SU-DHL-6 (cell line): ENCODE results near the gene NEK3.

ENCODE experiments used
- H2AFZ ChIP-seq: fragments of 200-600 bp; sonication (generic); 2 replicates; pipeline ENCODE4 v1.6.1; 2014; ENCODE audit warnings: low read depth, mild to moderate bottlenecking, moderate library complexity, mixed read lengths, antibody characterized with exemption, low read length; ENCODE audit not compliant: severe bottlenecking
- H3F3A ChIP-seq: fragments of 200-600 bp; shearing (Covaris generic); 2 replicates; pipeline ENCODE4 v1.6.0; 2016; ENCODE audit warnings: antibody characterized with exemption, mild to moderate bottlenecking; ENCODE audit not compliant: insufficient read depth
- H3K27ac ChIP-seq: fragments of 200-600 bp; sonication (generic); 2 replicates; pipeline ENCODE4 v1.5.1; 2016; ENCODE audit warnings: low read depth, mild to moderate bottlenecking, low read length, moderate library complexity, mixed read lengths
- H3K27me3 ChIP-seq: fragments of 200-600 bp; sonication (generic), shearing (Covaris generic); 2 replicates; pipeline ENCODE4 v1.6.0; 2014; ENCODE audit warnings: mild to moderate bottlenecking, low read length
- H3K36me3 ChIP-seq: fragments of 200-600 bp; sonication (generic); 2 replicates; pipeline ENCODE4 v1.6.1; 2014; ENCODE audit warnings: mild to moderate bottlenecking, low read length, mixed read lengths
- H3K4me2 ChIP-seq: fragments of 300-600, 200-600 bp; shearing (Covaris generic), sonication (generic); 2 replicates; pipeline ENCODE4 v1.6.0; 2014; ENCODE audit warnings: low read length, low read depth, mild to moderate bottlenecking; ENCODE audit not compliant: poor library complexity, severe bottlenecking
- H3K4me3 ChIP-seq: fragments of 200-600 bp; sonication (generic); 2 replicates; pipeline ENCODE4 v1.5.1; 2014; ENCODE audit warnings: antibody characterized with exemption, low read length, mild to moderate bottlenecking, mixed read lengths; ENCODE audit not compliant: insufficient read depth, poor library complexity, severe bottlenecking
- H3K79me2 ChIP-seq: fragments of 200-600 bp; sonication (generic); 2 replicates; pipeline ENCODE4 v1.6.1; 2014; ENCODE audit warnings: mild to moderate bottlenecking, low read length, moderate library complexity; ENCODE audit not compliant: insufficient read depth
- H3K9ac ChIP-seq: fragments of 200-600 bp; sonication (generic); 2 replicates; pipeline ENCODE4 v1.7.0; 2014; ENCODE audit warnings: mild to moderate bottlenecking, low read length
- H3K9me2 ChIP-seq: fragments of 200-600 bp; sonication (generic); replicated peaks from 2 replicates; pipeline ENCODE4 v1.6.1; 2014; ENCODE audit warnings: low read length; ENCODE audit not compliant: insufficient read depth
- H3K9me3 ChIP-seq: fragments of 200-600 bp; sonication (generic); 2 replicates; pipeline ENCODE4 v1.6.1; 2014; ENCODE audit warnings: low read length, mixed read lengths; ENCODE audit not compliant: insufficient read depth
- H4K20me1 ChIP-seq: fragments of 200-600 bp; sonication (generic); 2 replicates; pipeline ENCODE4 v1.6.1; 2014; ENCODE audit warnings: low read depth, mild to moderate bottlenecking, antibody characterized with exemption, low read length, moderate library complexity, mixed read lengths
- EZH2phosphoT487 ChIP-seq: fragments of 200-600 bp; sonication (generic), shearing (Covaris generic); conservative IDR thresholded peaks from 2 replicates; pipeline ENCODE4 v1.6.1; 2018; ENCODE audit warnings: mild to moderate bottlenecking, antibody characterized with exemption, low read length, moderate library complexity, mixed read lengths
- TF ChIP-seq, protein P1 (sequence below): fragments of 200-600 bp; sonication (generic); IDR thresholded peaks from one replicate; pipeline ENCODE4 v1.5.1; 2017; ENCODE audit warnings: antibody characterized with exemption, mild to moderate bottlenecking, low read length, moderate library complexity; ENCODE audit not compliant: insufficient read depth, poor library complexity, severe bottlenecking

NEK3 gene

DNA sequence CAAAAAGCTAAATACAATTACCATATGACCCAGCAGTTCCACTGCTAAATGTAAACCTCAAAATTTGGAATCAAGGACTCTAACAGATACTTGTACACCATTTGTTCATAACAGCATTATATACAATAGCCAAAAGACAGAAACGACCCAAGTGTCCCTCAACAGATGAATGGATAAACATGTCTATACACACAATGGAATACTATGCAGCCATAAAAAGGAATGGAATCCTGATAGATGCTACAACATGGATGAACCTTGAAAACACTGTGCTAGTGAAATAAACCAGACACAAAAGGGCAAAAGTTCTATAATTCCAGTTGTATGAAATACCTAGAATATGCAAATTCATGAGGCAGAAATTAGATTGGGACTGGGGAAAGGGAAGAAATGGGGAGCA, 12.2 kb downstream of the NEK3 start:
- Histone ChIP-seq H4K20me1 (no peaks in the 10 kb centered on the region), H3K9me3 (no peaks in the 10 kb centered on the region), H3K4me3 (no peak overlapping the region), H3K27me3 (no peaks in the 10 kb centered on the region), H3K27ac (no peak overlapping the region), H3K4me2 (no peak overlapping the region), H3K36me3 (no peaks in the 10 kb centered on the region), H2AFZ (no peak overlapping the region), H3K9ac (no peak overlapping the region), H3K79me2 (no peaks in the 10 kb centered on the region), H3K9me2 (no peaks in the 10 kb centered on the region), H3F3A (no peaks in the 10 kb centered on the region)
- TF ChIP-seq, protein P1, sequence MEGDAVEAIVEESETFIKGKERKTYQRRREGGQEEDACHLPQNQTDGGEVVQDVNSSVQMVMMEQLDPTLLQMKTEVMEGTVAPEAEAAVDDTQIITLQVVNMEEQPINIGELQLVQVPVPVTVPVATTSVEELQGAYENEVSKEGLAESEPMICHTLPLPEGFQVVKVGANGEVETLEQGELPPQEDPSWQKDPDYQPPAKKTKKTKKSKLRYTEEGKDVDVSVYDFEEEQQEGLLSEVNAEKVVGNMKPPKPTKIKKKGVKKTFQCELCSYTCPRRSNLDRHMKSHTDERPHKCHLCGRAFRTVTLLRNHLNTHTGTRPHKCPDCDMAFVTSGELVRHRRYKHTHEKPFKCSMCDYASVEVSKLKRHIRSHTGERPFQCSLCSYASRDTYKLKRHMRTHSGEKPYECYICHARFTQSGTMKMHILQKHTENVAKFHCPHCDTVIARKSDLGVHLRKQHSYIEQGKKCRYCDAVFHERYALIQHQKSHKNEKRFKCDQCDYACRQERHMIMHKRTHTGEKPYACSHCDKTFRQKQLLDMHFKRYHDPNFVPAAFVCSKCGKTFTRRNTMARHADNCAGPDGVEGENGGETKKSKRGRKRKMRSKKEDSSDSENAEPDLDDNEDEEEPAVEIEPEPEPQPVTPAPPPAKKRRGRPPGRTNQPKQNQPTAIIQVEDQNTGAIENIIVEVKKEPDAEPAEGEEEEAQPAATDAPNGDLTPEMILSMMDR, result no peak
- TF ChIP-seq EZH2phosphoT487, result no peak

DNA sequence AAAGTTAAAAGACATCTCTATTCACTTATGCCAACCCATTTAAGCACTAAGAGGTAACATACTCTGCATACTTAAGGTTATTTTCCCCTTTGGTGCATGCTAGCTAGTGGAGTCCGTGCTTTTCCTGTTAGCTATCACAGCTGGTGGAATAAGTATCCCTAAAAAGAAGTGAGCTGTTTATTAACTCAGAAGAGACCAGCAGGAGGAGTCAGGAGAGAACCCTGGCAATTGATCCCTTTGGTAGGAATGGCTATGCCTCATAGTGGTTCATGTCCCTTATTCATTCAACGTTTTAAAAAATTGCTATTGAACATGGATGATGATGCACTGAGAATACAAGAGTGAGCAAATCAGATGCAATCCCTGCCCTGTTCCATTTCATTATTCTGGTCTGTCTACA, 18.1 kb downstream of the NEK3 start:
- no peaks in the 10 kb centered on the region for H3K27me3 ChIP-seq
- no peaks in the 10 kb centered on the region for H3K9me3 ChIP-seq
- no peaks in the 10 kb centered on the region for H3F3A ChIP-seq
- no peak overlapping the region for H2AFZ ChIP-seq
- no peak overlapping the region for H3K27ac ChIP-seq
- TF ChIP-seq, protein P1, result no peak
- TF ChIP-seq EZH2phosphoT487, result no peak
- no peak overlapping the region for H3K9ac ChIP-seq
- H3K4me3 ChIP-seq, result no peak overlapping the region
- no peaks in the 10 kb centered on the region for H3K36me3 ChIP-seq
- H3K79me2 ChIP-seq, result no peaks in the 10 kb centered on the region
- H3K4me2 ChIP-seq, result no peak overlapping the region
- no peaks in the 10 kb centered on the region for H3K9me2 ChIP-seq
- H4K20me1 ChIP-seq, result no peaks in the 10 kb centered on the region

DNA sequence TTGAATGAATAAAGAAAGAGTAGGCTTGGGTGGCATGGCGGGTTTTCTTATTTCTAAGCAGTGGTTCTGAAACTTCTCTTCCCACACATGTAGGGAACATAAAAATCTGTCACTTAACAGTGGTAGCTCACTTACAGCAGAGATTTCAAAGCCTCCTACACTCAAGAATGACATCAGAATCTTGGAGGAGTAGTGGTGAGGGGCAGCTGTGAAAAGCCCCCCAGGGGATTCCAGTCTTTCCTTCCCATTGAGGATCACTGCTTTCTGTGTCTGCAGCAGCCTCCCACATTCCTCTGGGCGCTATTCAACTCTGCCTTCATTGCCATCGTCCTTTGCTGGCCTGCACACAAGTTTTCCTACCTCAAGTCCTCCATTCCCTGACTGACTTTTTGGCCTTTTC, 21.9 kb downstream of the NEK3 start:
- H3K4me2 ChIP-seq, result no peak overlapping the region
- no peaks in the 10 kb centered on the region for H3K9me3 ChIP-seq
- H3K9ac ChIP-seq, result no peak overlapping the region
- no peaks in the 10 kb centered on the region for H3F3A ChIP-seq
- no peak overlapping the region for H3K4me3 ChIP-seq
- no peaks in the 10 kb centered on the region for H3K9me2 ChIP-seq
- TF ChIP-seq, protein P1, result no peak
- no peak for TF ChIP-seq EZH2phosphoT487
- no peaks in the 10 kb centered on the region for H4K20me1 ChIP-seq
- no peaks in the 10 kb centered on the region for H3K79me2 ChIP-seq
- no peaks in the 10 kb centered on the region for H3K27me3 ChIP-seq
- no peak overlapping the region for H2AFZ ChIP-seq
- H3K27ac ChIP-seq, result no peak overlapping the region
- H3K36me3 ChIP-seq, result no peaks in the 10 kb centered on the region

DNA sequence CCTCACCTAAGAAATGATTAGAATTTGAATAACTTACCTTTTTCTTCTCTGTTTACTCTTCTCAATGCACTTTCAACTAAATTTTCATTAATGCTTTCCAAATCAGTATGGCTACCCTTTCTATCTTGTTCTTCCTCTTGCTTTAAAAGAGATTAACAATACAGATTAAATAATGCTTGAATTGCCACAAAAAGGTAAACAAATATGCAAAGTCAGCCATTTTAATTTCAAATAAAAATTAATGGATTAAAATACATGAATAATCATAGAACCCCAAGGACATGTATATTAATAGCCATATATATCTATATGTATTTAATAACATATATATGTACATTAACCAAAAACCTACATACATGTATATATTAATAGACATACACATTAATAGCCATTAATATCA, 22.6 kb downstream of the NEK3 start:
- no peak overlapping the region for H3K4me3 ChIP-seq
- H3K4me2 ChIP-seq, result no peak overlapping the region
- H3K79me2 ChIP-seq, result no peaks in the 10 kb centered on the region
- H2AFZ ChIP-seq, result no peak overlapping the region
- H3K36me3 ChIP-seq, result no peaks in the 10 kb centered on the region
- TF ChIP-seq EZH2phosphoT487, result no peak
- TF ChIP-seq, protein P1, result no peak
- no peaks in the 10 kb centered on the region for H3K27me3 ChIP-seq
- no peak overlapping the region for H3K9ac ChIP-seq
- H3F3A ChIP-seq, result no peaks in the 10 kb centered on the region
- H4K20me1 ChIP-seq, result no peaks in the 10 kb centered on the region
- no peak overlapping the region for H3K27ac ChIP-seq
- H3K9me3 ChIP-seq, result no peaks in the 10 kb centered on the region
- no peaks in the 10 kb centered on the region for H3K9me2 ChIP-seq
